GM10847 (cell line): ENCODE data around the gene SPOP.

Source experiments
- POLR2A ChIP-seq: IDR thresholded peaks from 2 replicates; pipeline ENCODE4 v1.6.1; 2011; ENCODE audit not compliant: insufficient read length; ENCODE audit errors: extremely low read depth

The SPOP gene

GRCh38 chr17:49570540-49571242 is 107.2 kb downstream of the SPOP start:
- no peak for TF ChIP-seq POLR2A

- TF ChIP-seq POLR2A = no peak
Observed at GRCh38 chr17:49567871-49568694, 109.8 kb downstream of the SPOP start.

- no peak for TF ChIP-seq POLR2A
Observed at GRCh38 chr17:49567104-49567521, 110.8 kb downstream of the SPOP start.

GRCh38 chr17:49566668-49567071 is 111.2 kb downstream of the SPOP start:
- no peak for TF ChIP-seq POLR2A

- TF ChIP-seq POLR2A = no peak
Observed at GRCh38 chr17:49565948-49566491, 111.9 kb downstream of the SPOP start.

GRCh38 chr17:49564638-49565037 is 113.3 kb downstream of the SPOP start:
- TF ChIP-seq POLR2A = no peak

- no peak for TF ChIP-seq POLR2A
Observed at GRCh38 chr17:49557312-49558024, 120.4 kb downstream of the SPOP start.

- TF ChIP-seq POLR2A = no peak
Observed at GRCh38 chr17:49556223-49556943, 121.5 kb downstream of the SPOP start.

GRCh38 chr17:49555495-49556222 is 122.2 kb downstream of the SPOP start:
- no peak for TF ChIP-seq POLR2A

GRCh38 chr17:49554694-49555494 is 123.0 kb downstream of the SPOP start:
- TF ChIP-seq POLR2A = no peak

- no peak for TF ChIP-seq POLR2A
Observed at GRCh38 chr17:49553676-49554335, 124.1 kb downstream of the SPOP start.

- no peak for TF ChIP-seq POLR2A
Observed at GRCh38 chr17:49552070-49552751, 125.7 kb downstream of the SPOP start.
